HG03039 (cell line): Measurements from ENCODE around the gene CACNA1C.

Source experiments
- ATAC-seq: cut with Tn5 transposase; IDR thresholded peaks from one replicate; pipeline ENCODE4 v1.9.1; 2021; ENCODE audit warnings: mild to moderate bottlenecking, moderate library complexity; ENCODE audit not compliant: unreplicated experiment

Gene CACNA1C

DNA sequence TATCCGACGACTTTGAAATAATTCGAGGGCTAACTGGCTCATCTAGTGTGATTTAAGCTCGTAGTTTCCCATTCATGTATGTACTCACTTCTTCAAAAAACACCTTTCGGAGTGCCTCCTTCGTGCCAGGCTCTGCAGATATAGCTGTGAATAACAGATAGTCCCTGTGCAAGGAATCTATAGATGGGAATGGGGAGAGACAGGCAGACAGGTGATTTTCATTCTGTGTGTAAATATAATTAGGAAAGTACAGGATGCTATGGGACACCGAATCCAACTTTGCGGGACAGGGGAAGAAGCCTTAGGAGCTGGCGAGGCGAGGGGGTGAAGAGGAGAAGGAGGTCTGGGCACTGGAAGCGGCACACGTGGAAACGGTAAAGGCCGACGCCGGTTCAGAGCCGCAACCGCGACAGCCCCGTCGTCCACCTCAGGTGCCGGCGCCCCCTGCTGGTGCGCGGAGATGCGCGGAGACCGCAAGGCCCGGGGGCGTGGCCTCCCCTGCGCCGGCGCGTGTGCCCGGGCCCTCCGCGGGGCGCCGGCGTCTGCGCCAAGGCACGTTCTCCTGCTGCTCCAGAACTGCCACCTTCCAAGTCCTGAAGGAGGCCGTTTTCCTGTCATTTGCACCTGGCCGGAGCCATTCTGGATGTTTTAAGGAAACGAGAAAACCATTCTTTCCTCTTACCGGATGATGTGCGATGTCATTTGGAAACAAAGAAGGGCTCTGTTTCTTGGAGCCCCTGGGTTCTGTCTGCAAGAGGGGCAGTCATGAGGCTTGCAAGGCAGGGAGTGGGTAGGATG, 18.0 kb upstream of the CACNA1C start:
- ATAC-seq, result peak; percentile 54

DNA sequence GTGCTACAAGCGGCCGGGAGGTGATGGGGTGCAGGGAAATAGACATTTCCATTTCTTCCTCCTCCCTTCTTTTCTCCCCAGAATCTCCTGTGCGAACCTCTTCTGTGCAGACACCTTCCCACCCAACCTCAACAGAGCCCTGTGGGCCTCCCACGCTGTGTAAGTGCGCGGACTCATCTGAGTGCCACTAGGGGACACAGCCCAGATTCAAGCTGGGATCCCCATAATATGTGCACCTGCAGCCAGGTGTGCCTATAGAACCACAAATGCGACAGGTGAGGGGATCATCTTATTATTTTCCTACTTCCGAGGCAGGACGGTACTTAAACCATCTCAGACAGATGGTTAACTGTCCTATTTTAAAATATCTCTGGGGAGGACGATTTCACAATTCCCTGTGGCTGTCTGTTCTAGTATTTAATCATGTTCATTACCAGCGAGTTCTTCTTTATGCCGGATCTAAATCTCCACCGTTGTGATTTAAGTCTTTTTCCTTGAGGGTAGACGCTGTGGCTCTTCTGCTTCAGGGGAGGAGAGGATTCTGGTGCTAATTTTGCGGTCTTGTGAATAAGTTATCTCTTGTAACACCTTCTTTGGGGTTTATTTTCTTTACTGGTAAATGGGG, 17.2 kb upstream of the CACNA1C start:
- ATAC-seq, result peak; percentile 10

GRCh38 chr12:2039034-2039433, 13.8 kb upstream of the CACNA1C start:
- ATAC-seq, result no peak

DNA sequence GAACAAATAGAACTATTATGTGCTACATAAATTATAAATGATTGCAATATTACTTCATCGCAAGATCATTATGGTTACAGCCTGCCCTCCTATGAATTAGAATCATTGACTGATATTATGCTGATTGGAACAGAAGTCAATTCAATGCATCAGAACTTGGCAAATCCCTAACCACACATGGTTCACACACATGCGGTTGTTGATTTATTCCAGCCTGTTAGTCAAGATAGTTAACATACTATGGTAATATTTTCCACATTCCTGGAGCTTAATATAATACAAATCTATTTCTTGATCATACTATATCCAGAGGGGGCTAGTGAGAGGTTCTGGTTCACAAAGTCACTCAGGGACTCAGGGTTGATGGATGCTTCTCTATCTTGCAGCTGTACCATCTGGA, 9.7 kb upstream of the CACNA1C start:
- ATAC-seq, result no peak

- no peak for ATAC-seq
Observed at GRCh38 chr12:2044165-2044564, 8.6 kb upstream of the CACNA1C start.

DNA sequence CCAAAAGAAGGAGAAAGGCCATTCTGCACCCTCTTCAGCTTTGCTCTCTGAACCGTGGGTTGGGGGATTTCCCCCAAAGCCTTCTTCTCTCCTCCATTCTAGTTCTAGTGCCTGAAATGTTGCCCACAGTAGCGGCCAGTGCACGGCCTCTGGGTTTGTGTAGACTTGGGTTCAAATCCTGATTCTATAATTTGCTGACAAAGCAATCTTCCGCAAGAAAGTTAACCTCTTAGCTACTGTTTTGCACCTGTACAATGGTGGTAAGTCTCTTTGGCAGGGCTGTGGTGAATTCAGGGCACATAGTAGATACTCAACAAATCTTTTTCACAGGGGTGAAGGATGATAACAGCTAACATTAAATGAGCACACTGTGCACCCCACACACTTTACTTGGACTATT, 5.8 kb upstream of the CACNA1C start:
- ATAC-seq, result no peak

GRCh38 chr12:2047752-2048151, 5.0 kb upstream of the CACNA1C start:
- ATAC-seq, result no peak

DNA sequence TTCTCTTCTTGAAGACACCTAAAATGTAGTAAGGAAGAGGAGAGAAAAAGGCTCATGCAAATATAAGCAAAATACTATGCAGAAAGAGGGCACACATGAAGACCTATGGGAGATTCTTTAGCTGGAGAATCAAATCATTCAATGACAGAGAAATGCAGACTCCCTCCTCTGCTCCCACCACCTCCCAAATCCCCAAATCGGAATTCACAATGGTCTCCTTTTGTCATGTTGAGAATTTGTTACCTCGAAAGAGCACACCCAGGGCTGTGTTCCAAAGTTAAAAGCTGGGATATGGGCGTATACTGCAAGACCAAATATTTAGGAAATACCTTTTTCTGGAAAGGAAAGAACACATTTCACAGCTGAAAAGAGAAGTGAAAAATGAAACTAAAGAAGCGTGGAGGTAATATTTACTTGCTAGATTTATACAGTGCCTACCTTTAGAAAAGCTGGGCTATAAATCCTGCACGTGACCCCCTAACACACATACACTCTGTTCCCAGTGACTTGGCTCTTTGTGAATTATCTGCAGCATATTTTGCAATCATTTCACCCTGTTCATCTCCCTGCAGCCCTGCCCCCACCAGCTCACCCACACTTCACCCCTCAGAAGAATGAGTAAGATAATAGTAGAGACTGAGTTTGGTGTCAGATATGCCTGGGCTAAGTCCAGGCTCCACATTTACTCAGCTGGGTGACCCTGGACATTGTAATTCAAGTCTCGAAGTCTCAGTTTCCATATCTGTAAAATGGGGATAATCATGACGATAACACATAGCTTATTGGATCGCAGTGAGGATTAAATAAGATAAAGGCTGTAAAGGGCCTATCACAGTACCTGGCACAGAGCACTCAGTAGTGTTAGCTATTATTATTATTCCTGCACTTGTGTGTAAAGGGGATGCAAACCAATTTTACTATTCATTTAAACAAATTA, 2.9 kb upstream of the CACNA1C start:
- no peak for ATAC-seq

DNA sequence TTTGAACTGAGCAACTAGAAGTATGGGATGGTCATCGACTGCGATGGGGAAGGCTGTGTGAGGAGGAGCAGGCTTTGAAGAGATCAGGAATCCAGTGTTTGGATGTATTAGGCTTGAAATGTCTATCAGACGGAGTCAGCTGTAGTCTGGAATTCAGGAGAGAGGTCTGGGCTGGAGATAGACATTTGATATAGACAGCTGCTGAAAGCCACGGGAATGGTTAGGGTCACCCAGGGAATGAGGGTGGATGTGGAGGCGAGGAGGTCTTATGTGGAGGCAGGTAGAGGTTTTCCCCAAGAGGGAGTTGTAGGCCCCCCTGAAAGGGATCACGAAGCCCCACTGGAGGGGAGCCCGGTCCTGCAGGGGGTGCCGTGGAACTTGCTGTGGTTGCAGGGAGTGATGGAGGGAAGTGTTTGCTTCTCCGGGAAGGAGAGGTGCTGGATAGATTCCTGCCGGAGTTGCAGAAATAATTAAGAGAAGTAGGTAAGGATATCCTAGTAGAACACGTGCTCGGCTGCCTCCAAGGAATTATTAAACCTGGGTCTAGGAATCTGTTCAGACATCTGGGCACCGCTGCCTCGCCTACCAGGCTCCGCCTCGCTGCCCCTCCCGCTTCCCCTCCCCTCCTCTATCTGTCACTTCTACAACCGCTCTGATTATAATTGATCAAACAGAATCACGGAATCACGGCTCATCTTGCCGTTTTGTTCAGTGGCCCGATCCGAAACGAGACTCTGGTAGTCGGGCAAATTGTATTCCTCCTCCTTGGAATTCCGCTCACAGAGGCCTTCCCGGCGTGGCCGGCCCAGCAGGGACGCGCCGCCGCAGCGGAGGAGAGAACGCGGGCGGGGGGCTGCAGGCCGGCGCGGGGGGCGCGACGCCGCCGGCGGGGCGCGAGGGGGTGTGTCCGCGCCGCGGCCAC, 826 bp upstream of the CACNA1C start:
- no peak for ATAC-seq

DNA sequence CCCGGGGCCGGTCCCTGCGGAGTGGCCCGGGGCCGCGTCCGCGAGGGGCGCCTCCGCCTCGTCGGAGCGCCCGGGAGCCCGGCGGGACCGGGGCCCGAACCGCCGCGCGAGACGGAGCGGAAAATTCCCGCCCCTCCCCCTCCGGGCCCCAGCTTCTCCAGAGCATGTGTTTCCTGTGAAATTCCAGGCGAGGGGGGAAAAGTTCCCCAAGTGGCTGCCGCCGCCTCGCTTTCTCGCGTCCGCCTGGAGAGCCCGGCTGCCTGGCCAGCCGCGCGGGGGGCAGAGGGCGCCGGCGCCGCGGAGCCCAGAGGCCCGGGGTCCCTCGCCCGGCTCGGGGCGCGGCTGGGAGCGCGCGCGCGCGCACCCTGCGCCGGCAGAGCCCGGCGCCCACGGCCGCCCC, 904 bp downstream of the CACNA1C start:
- no peak for ATAC-seq

DNA sequence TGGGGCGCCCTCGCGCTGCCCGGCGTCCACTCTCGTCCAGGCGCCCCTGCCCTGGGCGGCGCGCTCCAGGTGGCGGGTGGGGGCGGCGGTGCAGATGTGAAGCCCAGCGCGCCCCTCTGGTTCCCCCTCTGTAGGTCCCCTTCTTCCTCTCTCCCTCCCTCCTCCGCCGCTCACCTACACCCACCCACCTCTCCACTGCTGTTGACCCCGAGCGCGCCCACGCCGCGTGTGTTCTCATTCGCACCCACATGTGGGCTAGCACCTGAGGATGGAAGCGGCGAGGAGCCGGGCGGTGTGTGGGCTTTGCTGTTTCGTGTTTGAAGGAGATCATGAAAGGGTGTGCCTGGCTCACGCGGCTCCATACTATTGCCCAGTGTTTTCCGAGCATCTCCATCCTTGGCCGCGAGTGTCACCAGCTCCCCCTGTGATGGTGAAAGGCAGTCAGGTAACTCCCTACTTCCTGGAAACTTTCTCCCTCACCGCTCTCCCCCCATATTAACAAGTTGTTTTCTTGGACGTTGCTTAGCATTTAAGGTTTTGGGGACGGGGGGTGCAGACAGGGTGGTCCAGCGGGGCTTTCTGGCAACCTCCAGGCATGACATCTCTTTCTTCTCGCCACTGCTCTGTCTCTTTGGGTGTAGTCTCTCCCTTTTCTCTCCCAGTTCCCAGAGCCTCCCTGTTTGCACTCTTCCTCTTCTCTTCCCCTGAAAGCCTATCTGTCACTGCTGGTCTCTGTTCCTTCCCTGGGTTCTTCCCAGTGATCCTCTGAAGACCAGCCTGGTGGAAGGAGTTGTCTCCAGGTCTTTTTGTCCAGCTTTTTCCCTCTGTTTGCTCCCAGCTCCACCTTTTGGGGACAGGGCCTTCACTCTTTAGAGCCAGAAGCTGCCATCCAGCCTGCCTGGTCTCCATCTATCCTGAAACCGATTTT, 1.6 kb downstream of the CACNA1C start:
- no peak for ATAC-seq

DNA sequence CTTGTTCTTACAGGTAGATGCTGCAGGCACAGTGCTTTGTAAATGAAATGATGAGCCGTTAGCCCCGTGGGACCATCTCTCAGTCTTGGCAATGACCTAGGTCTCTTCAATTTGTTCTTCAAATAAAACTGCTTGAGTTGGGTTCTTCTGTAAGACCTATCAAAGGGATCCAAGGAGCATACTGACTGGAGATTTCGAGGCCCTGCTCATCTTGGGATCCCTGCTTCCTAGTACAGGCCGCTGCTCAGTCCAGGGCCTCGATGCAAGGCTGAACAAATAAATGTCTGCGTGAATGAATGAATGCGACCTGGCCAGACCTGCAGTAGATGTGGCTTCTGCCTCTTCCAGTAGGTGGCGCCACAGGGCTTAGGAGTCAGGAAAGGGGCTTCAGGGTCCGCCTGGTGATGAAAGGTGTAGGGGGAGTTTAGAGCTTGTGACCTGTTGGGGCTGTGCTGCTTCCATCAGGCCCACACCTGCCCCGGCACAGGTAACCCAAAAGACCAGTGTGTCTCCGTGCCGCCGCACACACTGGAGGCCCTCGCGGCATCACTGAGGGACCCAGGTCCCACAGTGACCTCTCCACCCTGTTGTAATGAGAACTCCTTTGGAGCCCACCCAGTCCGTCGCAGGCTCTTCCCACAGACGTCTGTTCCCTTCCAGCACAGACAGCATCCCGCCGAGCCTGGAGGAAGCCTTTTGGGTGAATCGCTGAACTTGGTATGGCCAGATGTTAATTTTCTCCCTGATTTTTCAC, 4.4 kb downstream of the CACNA1C start:
- ATAC-seq, result no peak

- no peak for ATAC-seq
Observed at GRCh38 chr12:2057795-2058408, 5.1 kb downstream of the CACNA1C start.

DNA sequence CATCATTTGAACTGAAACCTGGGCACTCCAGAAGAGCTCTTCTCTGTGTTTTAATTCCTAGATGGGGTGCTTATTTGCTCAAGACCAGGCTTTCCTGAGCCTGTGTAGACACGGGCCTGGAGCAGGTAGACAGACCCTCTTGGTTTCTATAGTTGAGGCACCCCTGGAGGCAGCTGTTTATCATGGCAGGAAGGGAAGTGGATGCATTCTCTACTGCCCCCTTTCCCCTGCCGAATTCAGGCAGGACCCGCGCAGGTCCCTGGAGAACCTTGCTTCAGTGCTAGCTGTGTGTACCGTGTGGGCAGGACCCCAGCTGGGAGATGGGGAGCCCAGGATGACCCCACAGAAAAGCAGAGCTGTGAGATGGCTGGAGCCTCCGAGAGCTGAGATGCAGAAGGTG, 6.0 kb downstream of the CACNA1C start:
- no peak for ATAC-seq

DNA sequence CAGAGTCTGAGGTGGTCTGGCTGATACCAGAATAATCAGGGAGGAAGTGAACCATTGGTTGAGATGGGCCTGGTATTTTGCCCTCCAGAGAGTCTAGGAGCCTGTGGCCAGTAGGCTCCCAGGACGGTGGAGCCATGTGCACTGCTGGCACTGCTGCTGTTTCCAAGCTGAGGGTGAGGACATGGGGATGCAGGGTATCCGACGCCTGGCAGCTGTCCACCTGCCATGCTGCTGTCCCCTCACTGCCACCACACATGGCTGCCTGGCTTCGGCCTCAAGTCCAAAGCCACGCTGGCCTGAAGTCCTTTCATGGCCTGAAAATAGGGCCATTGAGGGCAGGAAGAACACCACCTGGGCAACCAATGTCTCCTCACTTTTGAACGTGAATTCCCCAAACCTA, 8.6 kb downstream of the CACNA1C start:
- no peak for ATAC-seq

DNA sequence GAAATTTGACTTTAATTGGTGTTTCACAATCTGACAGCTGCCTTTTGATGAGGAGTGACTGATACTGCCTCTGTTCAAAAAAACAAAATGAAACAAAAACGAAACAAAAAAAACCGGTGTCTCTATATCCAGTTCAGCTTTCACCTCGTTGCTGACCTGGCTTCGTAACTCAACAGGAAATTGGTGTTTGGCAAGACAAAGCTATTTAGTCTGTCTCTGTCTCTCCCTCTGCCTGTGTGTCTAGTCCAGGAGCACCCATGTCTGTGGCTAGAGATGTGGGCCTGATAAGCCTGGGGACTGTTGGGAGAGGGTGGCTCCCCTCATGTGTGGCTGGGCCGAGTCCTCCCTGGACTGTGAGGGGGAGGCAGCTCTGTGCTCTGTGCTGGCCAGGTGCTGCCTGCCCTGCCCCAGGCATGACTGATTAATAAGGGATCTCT, 11.3 kb downstream of the CACNA1C start:
- no peak for ATAC-seq

DNA sequence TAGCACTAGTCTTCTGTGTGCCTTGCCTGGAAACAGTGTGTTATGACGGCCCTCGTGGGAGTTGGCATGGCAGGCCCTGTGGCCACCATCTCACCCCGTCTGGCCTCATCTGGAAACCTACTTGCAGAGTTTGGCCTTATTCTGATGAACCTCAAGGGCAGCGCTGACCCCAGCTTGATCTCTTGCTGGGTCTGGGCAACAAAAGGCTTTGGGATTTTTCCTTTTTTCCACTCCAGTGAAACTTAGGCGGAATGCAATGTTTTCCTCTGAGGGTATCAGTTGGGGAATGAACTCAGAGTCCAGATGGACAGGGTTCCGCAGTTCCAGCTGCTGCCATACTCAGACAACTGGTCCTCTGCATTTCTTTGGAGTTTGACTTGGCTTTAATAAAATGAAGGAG, 15.9 kb downstream of the CACNA1C start:
- ATAC-seq, result no peak

DNA sequence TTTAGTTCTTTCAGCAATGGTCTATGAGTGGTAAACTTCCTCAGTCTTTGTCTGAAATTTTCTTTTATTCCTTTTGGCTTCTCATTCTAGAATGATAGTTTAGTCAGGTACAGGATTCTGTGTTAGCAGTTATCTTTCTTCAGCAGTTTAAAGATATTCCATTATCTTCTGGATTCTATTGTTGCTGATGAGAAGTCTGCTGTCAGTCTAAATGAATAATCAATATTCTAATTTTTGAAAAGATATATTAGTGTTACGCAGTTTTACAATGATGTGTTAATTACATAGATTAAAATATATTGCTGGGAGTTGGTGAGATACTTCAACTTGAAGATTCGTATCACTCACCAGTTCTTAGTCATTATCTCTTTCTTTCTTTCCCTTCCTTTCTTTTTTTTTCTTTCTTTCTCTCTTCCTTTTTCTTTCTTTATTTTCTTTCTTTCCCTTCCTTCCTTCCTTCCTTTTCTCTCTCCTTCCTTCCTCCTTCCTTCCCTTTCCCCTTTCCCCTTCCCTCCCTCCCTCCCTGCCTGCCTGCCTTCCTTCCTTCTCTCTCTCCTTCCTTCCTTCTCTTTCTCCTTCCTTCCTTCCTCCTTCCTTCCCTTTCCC, 17.8 kb downstream of the CACNA1C start:
- no peak for ATAC-seq
